Activated gamma-delta T cell treated with Interleukin-2 at 50 U/mL for 16 hours (primary cell): ENCODE results near the gene USP54.

Source experiments
- DNase-seq: peaks from one replicate; pipeline ENCODE4 v3.0.0-alpha.2; 2020

The USP54 gene

DNA sequence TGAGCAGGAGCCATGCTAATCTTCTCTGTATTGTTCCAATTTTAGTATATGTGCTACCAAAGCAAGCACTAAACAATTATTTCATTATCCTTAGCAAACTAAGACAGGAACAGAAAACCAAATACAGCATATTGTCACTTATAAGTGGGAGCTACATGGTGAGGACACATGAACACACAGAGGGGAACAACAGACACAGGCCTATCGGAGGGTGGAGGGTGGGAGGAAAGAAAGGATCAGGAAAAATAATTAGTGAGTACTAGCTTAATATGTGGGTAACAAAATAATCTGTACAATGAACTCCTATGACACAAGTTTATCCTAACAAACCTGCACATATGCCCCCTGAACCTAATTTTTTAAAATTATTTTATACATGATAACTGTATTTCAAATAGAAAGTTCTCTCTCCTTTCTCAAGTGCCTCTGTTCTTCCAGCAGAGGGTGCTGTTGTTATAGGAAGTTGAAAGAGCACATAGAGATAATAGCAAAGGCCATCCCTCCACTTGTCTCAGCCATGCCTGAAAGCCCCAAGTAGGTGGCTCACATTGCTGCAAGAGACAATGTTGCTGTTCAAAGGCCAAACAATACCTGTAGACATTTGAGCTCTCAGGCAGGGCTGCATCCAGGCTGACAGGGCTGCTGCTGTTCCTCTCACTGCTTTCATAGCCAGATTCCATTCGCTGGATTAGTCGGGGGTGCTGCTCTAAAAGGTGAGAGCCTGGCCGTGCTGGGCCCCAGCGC is 61.9 kb downstream of the USP54 start:
- DNase-seq, result peak; percentile 35

DNA sequence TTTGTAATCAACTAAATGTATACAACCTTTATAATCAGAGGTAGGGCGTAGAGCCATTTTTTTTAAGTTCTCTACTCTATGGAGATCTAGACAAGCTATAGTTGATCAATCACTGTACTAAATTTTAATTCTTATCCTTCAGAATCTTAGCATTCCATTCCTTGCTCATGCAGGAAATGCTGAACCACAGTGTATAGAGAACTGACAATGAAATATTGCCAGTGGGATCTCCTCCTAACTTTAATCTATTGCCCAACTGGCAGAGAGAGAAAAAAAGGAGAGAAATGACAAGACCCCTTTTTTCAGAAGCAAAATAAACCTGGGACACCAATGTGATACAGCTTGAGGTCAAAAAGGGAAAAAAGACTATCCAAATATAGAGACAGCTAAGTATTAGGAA is 68.9 kb downstream of the USP54 start:
- DNase-seq, result no peak

GRCh38 chr10:73519336-73519735 is 71.8 kb downstream of the USP54 start:
- no peak for DNase-seq

DNA sequence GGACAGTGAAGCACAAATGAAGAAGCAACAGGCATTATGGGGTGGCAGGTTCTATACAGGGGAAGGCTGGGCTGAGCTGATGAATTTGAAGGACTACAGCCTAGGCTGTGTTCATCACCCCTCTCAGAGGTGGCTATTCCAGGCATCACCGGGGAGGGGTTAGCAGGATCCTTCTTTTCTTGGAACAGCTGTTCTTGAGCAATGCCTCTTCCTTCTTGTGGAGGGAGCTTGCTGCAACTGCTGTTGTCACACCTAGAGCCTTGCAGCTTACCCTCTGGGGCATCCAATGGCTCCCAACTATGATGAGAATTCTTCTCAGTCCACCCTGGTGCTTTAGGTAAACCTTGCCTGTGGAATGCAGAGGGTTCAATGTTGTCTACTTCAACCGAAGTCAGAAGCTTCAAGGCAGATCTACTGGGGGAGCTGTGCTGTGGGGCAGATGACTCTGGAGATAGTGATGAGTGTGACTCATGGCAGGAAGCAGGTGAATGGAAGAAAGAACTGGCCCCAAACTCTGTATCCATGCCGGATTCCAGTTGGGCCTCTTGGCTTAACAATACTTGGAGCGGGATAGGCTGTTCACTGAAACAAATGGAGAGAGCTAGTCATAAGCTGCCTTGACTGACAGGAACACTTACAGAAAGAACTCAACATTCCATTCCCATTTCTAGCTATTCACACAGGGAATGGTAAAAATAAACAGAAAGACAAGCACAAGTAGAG is 73.8 kb downstream of the USP54 start:
- DNase-seq, result no peak

GRCh38 chr10:73512207-73512743 is 78.9 kb downstream of the USP54 start:
- DNase-seq, result no peak

DNA sequence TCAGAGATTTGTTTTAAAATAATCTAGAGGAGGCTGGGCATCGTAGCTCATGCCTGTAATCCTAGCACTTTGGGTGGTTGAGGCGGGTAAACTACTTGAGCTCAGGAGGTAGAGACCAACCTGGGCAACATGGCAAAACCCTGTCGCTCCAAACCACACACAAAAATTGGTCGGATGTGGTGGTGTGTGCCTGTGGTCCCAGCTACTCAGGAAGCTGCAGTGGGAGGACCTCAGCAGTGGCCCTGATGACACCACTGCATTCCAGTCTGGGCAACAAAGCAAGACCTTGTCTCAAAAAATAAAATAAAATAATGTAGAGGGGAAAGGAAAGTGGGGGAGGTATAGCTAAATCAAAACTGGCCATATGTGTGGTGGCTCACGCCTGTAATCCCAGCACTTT is 81.4 kb downstream of the USP54 start:
- DNase-seq, result no peak

- no peak for DNase-seq
Measured at GRCh38 chr10:73506491-73506890, 84.7 kb downstream of the USP54 start.

DNA sequence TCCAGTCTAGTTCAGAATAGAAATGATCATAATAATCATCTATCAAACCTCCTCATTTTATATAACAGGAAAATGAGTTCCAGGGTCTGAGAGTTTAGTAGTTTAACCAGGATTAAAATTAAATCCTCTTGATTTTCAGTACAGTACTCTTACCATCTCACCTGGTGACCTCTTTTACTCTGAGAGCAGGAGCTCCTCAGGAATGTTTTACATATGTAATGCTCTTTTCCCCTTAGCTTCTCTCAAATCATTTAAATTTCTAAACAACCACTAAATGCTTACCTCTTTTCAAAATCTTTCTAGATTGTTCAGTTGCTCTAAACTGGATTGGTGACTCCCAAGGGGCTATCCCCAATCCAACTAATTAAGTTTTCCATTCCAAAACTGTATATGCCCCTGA is 85.1 kb downstream of the USP54 start:
- DNase-seq, result no peak

DNA sequence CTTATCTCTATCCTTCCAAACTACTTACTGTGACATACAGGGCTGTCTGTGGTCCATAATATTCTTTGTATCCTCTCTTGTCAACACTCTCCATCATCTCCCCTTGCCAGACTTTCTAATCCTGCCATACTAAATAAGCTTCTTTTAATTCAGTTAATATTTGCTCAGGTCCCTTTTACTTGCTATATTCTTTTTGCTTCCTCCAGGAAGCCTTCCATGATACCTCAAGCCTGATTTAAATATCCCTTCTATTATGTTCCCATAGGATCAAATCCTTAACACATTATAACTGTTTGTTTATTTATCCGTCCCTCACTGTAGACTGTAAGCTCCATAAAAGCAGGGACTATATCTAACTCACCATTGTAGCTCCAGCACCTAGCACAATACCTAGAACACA is 88.1 kb downstream of the USP54 start:
- DNase-seq, result no peak

DNA sequence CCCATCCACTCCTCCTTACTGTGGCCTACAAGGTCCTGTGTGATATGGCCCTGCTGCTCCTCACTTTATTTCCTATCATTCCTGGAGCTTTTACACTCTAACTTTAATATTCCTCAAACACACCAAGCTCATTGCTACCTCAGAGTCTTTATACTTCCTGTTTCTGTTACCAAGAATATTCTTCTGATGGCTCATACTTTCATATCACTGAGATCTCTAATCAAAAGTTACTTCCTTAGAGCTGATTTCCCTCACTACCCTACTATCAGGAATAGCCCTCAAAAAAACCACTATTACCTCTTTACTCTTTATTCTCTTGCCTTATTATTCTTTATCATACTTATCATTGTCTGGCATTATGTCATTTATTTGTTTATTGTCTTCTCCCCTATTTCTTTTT is 89.5 kb downstream of the USP54 start:
- DNase-seq, result no peak

DNA sequence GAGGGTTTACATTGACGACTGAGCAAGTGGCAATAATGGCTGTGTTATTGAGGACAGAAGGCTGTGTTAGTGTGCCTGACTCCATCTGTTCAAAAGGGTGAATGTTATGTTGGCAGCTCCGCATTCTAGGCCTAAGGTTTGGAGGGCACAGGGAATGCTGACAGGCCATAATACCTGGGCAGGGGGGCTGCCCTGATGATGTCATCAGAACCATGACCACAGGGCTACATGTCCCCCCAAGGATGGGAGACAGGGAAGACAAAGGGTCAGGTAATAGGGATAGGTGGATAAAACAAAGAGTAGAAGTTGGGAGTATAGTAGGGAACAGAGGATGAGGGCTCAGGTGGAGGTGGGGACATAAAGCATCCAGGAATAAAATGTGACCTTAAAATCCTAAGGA is 93.5 kb downstream of the USP54 start:
- DNase-seq, result no peak

GRCh38 chr10:73495884-73496674 is 95.1 kb downstream of the USP54 start, which contains the start of gene PPP3CB:
Gene PPP3CB (minus strand): TSS chr10:73496024. CDS start chr10:73495889, 135 bp downstream.
- peak; percentile 89 for DNase-seq

- DNase-seq, result peak; percentile 89
Measured at GRCh38 chr10:73495226-73495883, 95.8 kb downstream of the USP54 start.

- DNase-seq, result no peak
Measured at GRCh38 chr10:73494877-73495225, 96.3 kb downstream of the USP54 start.

DNA sequence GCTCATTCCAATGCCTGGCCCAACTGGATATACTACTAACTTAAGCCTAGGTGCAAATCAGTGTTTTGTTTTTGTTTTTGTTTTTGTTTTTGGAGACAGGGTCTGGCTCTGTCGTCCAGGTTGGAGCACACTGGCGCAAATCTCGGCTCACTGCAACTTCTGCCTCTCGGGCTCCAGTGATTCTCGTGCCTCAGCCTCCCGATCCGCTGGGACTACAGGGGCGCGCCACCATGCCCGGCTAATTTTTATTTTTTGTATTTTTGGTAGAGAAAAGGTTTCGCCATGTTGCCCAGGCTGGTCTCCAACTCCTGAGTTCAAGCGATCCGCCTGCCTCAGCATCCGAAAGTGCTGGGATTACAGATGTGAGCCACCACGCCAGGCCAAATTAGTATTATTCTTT is 96.9 kb downstream of the USP54 start:
- no peak for DNase-seq

DNA sequence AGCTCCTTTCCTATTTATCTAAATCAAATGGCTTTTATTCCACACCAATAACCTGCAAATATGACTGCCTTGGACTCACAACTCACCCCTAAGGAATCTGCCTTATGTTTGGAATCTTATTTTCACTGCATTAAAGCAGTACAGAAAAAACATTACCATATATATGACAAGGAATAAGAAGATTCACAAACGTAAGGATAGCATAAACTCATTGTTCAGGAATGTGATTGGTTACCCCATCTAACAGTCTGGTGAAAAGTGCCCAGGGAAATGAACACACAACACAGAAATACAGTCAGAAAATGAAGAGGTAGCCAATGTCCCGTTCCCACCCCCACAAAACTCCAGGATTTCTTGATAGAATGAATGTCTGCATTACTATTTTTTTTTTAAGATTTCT is 97.4 kb downstream of the USP54 start:
- DNase-seq, result no peak

- DNase-seq, result no peak
Measured at GRCh38 chr10:73486601-73487000, 104.5 kb downstream of the USP54 start.

DNA sequence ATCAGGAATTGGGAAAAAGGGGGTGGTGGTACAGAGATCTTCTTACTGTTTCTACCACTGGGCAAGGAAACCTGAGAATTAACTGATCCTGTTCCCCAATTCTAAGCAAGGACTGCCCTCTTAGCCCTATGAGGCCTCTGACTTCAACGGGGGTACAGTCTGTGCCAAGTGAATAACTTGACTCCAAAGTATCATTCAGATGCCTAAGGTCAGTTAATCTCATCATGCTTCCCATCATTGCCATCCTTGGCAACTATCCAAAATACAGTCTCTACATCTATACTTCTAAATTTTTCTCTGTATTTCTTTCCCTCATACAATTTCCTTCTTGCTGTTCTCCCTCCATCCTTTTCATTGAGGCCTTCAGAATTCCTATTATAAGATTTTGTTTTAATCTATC is 105.8 kb downstream of the USP54 start:
- DNase-seq, result no peak

GRCh38 chr10:73480158-73480557 is 111.0 kb downstream of the USP54 start:
- no peak for DNase-seq

DNA sequence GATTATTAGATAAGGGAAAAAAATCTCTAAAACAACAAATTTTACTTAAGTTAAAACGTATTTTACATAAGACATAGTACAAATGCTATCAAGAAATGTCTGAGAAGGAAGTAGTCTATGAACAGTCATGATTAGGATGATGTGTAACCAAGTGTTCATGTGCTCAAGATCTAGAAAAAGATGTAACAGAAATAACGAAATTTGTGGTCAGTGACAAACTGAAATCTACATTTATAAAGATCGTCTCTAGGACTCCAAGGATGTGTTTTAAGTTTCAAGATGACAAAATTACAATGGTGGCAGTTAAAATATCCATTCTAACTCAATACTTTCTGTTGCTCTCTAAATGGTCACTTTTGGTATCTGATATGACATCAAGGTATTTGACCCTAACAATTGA is 112.5 kb downstream of the USP54 start:
- DNase-seq, result no peak

GRCh38 chr10:73471226-73471625 is 119.9 kb downstream of the USP54 start:
- no peak for DNase-seq

DNA sequence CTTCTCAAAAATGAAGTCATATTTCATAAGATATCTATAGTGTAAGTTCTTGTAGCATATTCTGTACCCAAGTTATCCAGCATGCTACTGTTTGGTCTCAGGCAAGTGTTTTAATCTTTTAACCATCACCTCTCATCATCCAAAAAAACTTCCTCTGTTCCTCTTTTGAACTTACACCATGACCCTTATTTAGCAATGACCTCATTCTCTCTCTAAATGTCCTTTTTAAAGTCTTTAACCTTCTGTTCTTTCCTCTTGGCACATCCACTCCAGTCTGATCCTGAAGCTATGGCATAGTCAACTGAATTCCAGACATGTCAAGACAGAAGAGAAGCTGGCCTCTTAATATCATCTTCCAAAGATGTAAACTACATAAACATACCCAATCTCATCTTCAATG is 121.6 kb downstream of the USP54 start:
- no peak for DNase-seq

DNA sequence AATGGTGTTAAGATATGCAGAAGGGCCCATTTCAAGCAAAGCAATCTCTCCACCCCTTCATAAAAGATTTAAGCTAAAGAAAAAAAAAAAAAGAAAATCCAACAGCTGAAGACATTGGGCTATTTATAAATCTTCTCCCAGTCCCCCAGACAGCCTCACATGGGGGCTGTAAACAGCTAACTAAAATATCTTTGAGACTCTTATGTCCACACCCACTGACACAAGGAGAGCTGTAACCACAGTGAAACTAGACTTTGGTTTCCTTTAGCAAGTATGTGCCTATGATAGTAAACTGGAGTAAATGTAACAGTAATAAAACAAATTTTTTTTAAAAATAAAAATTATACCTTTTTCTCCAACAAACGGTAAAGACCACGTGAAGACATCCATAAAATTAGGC is 123.9 kb downstream of the USP54 start:
- DNase-seq, result no peak
